ENCODE data around the gene TUBB4A.

- TF ChIP-seq POLR2AphosphoS5 (IDR thresholded peaks at IDR 0.05) (no peak), CTCF (IDR thresholded peaks at IDR 0.05; ENCODE audit: poor library complexity, severe bottlenecking) (no peak), EZH2 (IDR thresholded peaks at IDR 0.05; ENCODE audit: borderline replicate concordance, insufficient read depth, low read length, poor library complexity, severe bottlenecking) (no peak)
These were observed 50.4 kb downstream of the TUBB4A start for GRCh38 chr19:6451583-6452222.

Measured in neural cell (in vitro differentiated cells).